ENCODE data around the gene MAP3K4.

The MAP3K4 gene

DNA sequence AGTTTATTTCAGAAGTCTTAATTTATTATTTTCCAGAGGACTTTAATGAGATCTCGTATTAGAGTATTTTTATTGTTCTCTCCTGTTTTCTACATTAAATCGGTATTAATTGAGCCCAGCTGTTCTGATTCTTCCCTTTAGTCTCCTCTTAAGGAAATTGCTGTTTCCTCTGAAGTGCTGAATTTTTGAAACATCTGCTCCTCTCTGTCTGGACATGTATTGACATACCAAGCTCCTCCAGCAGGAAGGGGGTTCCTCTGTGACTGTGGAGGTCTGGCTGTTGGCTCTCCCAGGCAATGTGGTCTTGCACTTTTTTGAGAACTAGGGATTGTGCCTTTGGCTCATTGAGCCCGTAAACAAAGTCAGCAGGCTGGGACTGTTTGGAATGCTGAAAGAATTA, 74.9 kb downstream of the MAP3K4 start:
- no peak overlapping the region for H3K4me3 ChIP-seq (ENCODE audit: low read depth, low read length)
- no peak for DNase-seq (ENCODE audit: low read depth)

- DNase-seq (ENCODE audit: low read depth), result no peak
- H3K4me3 ChIP-seq (ENCODE audit: low read depth, low read length), result no peak overlapping the region
These were observed 76.2 kb downstream of the MAP3K4 start for GRCh38 chr6:161067749-161068148.

- H3K4me3 ChIP-seq (ENCODE audit: low read depth, low read length), result no peak overlapping the region
- DNase-seq (ENCODE audit: low read depth), result no peak
These were observed 76.8 kb downstream of the MAP3K4 start for GRCh38 chr6:161068321-161068741.

- no peak overlapping the region for H3K4me3 ChIP-seq (ENCODE audit: low read depth, low read length)
- DNase-seq (ENCODE audit: low read depth), result no peak
These were observed 82.4 kb downstream of the MAP3K4 start for GRCh38 chr6:161073930-161074329.

DNA sequence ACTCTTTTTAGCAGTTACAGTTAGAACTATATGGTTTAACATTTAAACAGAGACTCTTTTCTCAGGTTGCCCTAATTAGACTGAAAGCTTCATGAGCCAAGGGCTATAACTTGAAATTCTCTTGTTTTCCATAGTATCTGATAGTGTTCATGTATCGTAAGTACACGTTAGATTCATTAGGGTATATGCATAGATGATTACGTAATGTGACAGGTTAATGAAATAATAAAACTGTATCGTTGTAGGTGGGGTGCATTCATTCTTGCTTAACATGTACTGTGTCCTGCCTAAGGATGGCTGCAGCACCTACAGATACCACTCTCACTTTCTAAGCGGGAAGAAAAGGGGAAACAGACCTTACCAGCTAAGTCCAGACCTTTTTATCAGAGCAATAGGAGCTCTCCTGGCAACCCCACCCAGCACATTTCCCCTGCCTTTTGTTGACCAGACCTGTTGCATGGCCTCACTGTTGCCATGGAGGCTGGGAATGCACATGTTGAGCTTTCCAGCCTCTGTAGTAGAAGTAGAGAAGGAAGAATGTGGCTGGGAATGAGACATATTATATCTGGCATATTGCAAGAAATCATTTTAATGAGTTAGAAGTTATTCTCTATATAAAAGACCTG, 83.0 kb downstream of the MAP3K4 start:
- no peak for DNase-seq (ENCODE audit: low read depth)
- H3K4me3 ChIP-seq (ENCODE audit: low read depth, low read length), result no peak overlapping the region

GRCh38 chr6:161076181-161076677, 84.7 kb downstream of the MAP3K4 start:
- no peak for DNase-seq (ENCODE audit: low read depth)
- no peak overlapping the region for H3K4me3 ChIP-seq (ENCODE audit: low read depth, low read length)

- H3K4me3 ChIP-seq (ENCODE audit: low read depth, low read length), result no peak overlapping the region
- DNase-seq (ENCODE audit: low read depth), result peak; percentile 77
These were observed 88.1 kb downstream of the MAP3K4 start for GRCh38 chr6:161079566-161080262.

- no peak for DNase-seq (ENCODE audit: low read depth)
These were observed 88.8 kb downstream of the MAP3K4 start for GRCh38 chr6:161080263-161080970.

DNA sequence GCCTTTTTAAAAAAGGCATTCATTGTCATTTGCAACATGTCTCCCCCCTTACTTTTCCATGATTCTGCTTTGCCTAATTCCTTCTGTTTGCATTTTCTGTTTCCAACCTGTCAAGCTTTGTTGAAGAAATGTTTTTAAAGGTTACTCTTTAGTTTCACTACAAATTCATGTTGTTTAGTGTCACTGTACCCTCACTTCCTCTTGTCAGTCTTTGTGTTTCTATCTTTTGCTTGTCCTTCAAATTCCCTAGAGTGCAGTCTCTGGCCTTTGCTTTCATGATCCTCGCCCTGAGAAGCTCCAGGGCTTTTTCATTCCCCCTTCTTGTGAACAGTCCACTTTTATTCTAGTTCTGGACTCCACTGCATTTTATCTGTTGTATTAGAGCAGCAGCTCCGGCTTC, 90.6 kb downstream of the MAP3K4 start:
- DNase-seq (ENCODE audit: low read depth), result no peak
- H3K4me3 ChIP-seq (ENCODE audit: low read depth, low read length), result no peak overlapping the region

More at GRCh38 chr6:161080263-161080970, 88.8 kb downstream of the MAP3K4 start:
- no peak overlapping the region for H3K4me3 ChIP-seq (ENCODE audit: low read depth, low read length)

DNA sequence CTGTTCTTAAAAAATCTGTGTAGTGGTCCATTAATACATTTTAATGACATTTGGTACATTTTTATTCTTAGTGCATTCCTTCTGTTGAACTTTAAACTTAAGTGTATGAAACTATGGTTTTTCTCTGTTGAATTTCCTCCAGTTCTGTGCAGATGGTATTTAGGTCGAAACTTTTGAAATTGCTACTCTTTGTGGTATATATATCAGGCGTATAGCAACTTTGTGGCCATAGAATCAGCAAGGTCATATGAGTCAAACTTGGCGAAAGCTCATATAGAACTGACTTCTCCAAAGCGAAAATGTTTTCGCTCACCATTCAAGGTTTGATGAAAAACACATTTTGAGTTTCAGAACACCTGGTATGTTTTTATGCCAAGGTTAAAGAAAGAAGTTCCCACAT, 93.7 kb downstream of the MAP3K4 start:
- DNase-seq (ENCODE audit: low read depth), result no peak
- no peak overlapping the region for H3K4me3 ChIP-seq (ENCODE audit: low read depth, low read length)

DNA sequence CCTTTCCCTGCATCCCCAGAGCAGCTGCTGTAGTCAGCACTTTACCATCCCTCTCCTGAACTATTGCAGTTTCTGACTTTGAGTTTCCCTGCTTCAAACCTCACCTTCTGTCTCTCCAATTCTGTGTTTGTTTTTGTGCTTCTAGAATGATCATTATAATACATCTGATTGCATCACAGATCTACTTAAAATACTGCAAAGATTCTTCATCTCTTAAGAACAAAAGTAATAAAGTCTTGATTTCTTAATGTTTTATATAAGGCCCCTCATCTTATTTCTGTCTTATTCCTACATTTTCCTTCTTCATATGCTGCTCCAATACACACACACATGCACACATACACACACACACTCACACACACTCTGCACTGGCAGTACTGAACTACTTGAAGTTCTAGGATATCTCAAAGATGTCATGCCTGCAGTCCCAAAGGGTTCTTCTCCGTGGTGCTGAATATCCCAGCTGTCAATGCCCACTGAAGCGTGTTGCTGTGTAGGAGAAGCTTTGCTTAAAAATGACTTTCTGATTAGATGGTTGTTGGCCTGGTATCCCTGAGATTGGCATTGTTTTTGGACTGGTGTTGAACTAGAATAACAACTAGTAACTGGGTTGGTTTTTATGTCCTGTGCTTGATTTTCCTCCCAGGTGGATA, 97.2 kb downstream of the MAP3K4 start:
- no peak for DNase-seq (ENCODE audit: low read depth)
- H3K4me3 ChIP-seq (ENCODE audit: low read depth, low read length), result no peak overlapping the region

DNA sequence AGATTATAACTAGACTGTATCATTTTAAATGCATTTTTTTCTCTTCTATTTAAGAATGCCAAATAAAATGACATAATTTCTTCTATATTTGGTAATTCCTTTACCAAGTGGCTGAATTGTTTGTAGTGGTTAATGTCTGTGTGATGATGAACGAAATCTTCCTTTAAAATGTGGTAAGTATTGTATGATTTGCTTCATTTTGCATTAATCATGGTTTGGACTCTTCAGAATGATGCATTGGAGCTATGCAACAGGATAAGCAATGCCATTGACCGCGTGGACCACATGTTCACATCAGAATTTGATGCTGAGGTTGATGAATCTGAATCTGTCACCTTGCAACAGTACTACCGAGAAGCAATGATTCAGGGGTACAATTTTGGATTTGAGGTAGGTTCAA, 99.6 kb downstream of the MAP3K4 start:
- no peak for DNase-seq (ENCODE audit: low read depth)
- H3K4me3 ChIP-seq (ENCODE audit: low read depth, low read length), result no peak overlapping the region

DNA sequence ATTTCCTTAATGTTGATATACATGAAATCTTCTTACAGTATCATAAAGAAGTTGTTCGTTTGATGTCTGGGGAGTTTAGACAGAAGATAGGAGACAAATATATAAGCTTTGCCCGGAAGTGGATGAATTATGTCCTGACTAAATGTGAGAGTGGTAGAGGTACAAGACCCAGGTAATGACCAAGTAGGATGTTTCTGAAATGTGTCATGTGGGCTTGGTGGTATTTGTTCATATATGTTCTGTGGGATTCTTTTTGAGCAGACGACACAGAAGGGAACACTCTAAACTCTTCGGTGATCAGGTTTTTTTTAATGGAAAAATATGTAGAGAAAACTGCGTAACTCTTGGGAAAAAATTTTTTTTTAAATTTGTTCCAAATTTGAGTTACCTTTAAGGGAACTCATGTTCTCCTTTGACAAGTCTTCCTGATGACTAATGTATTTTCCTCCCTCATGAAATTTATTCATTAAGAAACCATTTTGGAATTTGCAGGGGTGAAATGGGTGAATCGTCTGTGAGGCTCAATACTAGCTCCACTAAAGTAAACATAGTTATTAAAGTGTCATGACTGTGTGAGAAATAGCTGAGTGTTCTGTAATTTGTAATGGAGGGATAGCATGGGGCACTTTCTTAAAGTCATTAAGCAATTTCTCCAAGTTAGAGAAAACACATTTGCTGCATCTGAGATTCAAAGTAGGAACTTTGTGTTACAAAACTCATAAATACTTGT, 100.6 kb downstream of the MAP3K4 start:
- DNase-seq (ENCODE audit: low read depth), result no peak
- no peak overlapping the region for H3K4me3 ChIP-seq (ENCODE audit: low read depth, low read length)

- H3K4me3 ChIP-seq (ENCODE audit: low read depth, low read length), result no peak overlapping the region
- DNase-seq (ENCODE audit: low read depth), result no peak
These were observed 103.4 kb downstream of the MAP3K4 start for GRCh38 chr6:161094955-161095354.

- no peak overlapping the region for H3K4me3 ChIP-seq (ENCODE audit: low read depth, low read length)
- no peak for DNase-seq (ENCODE audit: low read depth)
These were observed 104.3 kb downstream of the MAP3K4 start for GRCh38 chr6:161095916-161096315.

- H3K4me3 ChIP-seq (ENCODE audit: low read depth, low read length), result no peak overlapping the region
These were observed 108.5 kb downstream of the MAP3K4 start for GRCh38 chr6:161100072-161100471.

GRCh38 chr6:161101517-161101916, 109.9 kb downstream of the MAP3K4 start:
- DNase-seq (ENCODE audit: low read depth), result no peak
- no peak overlapping the region for H3K4me3 ChIP-seq (ENCODE audit: low read depth, low read length)

More at GRCh38 chr6:161100072-161100471, 108.5 kb downstream of the MAP3K4 start:
- DNase-seq (ENCODE audit: low read depth), result no peak

GRCh38 chr6:161103475-161103874, 111.9 kb downstream of the MAP3K4 start:
- H3K4me3 ChIP-seq (ENCODE audit: low read depth, low read length), result no peak overlapping the region
- DNase-seq (ENCODE audit: low read depth), result no peak

- no peak for DNase-seq (ENCODE audit: low read depth)
- H3K4me3 ChIP-seq (ENCODE audit: low read depth, low read length), result no peak overlapping the region
These were observed 113.4 kb downstream of the MAP3K4 start for GRCh38 chr6:161104966-161105365.

Data from skeletal muscle cell (primary cell).